SK-N-SH treated with all-trans-retinoic acid at 6 μM for 48 hours (cell line): ENCODE results near the gene THRB.

Experiments
- ATAC-seq: fragments of 200-7000 bp; cut with Tn5 transposase; 3 replicates; pipeline ENCODE4 v1.9.1; 2020; ENCODE audit warnings: mild to moderate bottlenecking, moderate library complexity
- ARNTL ChIP-seq: fragments of 450-650 bp; formaldehyde crosslinking; IDR thresholded peaks from 2 replicates; pipeline ENCODE4 v1.5.0; 2020; ENCODE audit warnings: low read depth, mild to moderate bottlenecking, moderate library complexity, borderline replicate concordance
- BACH2 ChIP-seq: fragments of 250-450 bp; sonication (Bioruptor Pico); IDR thresholded peaks from 2 replicates; pipeline ENCODE4 v1.9.0; 2021; ENCODE audit warnings: mild to moderate bottlenecking, borderline replicate concordance
- CSDC2 ChIP-seq: fragments of 250-450 bp; sonication (Bioruptor Pico); IDR thresholded peaks from 2 replicates; pipeline ENCODE4 v1.5.0; 2020; ENCODE audit warnings: mild to moderate bottlenecking, moderate library complexity
- ESRRG ChIP-seq: fragments of 250-450 bp; sonication (Bioruptor Pico); IDR thresholded peaks from 2 replicates; pipeline ENCODE4 v1.6.1; 2021; ENCODE audit warnings: mild to moderate bottlenecking
- OSR1 ChIP-seq: fragments of 250-450 bp; sonication (Bioruptor Pico); IDR thresholded peaks from 2 replicates; pipeline ENCODE4 v1.8.0; 2022; ENCODE audit warnings: moderate library complexity, mild to moderate bottlenecking, inconsistent platforms
- PPARA ChIP-seq: fragments of 250-450 bp; sonication (Bioruptor Pico); IDR thresholded peaks from 2 replicates; pipeline ENCODE4 v1.5.0; 2020; ENCODE audit warnings: mild to moderate bottlenecking, borderline replicate concordance
- RARB ChIP-seq: fragments of 250-450 bp; sonication (Bioruptor Pico); IDR thresholded peaks from 2 replicates; pipeline ENCODE4 v1.8.0; 2021; ENCODE audit warnings: mild to moderate bottlenecking, moderate library complexity
- SNAI2 ChIP-seq: fragments of 250-450 bp; sonication (Bioruptor Pico); IDR thresholded peaks from 2 replicates; pipeline ENCODE4 v1.5.0; 2020; ENCODE audit warnings: mild to moderate bottlenecking, moderate library complexity
- TCF4 ChIP-seq: fragments of 250-450 bp; sonication (Bioruptor Pico); IDR thresholded peaks from 2 replicates; pipeline ENCODE4 v1.8.0; 2021; ENCODE audit warnings: mild to moderate bottlenecking, moderate library complexity, borderline replicate concordance
- TOX ChIP-seq: fragments of 250-450 bp; sonication (Bioruptor Pico); IDR thresholded peaks from 2 replicates; pipeline ENCODE4 v1.8.0; 2021; ENCODE audit warnings: mild to moderate bottlenecking, moderate library complexity, borderline replicate concordance
- ZC3H10 ChIP-seq: fragments of 250-450 bp; sonication (Bioruptor Pico); IDR thresholded peaks from 2 replicates; pipeline ENCODE4 v1.5.1; 2021; ENCODE audit warnings: mild to moderate bottlenecking, moderate library complexity
- ZFP3 ChIP-seq: fragments of 250-450 bp; sonication (Bioruptor Pico); IDR thresholded peaks from 2 replicates; pipeline ENCODE4 v1.5.0; 2020; ENCODE audit warnings: mild to moderate bottlenecking, moderate library complexity
- ZNF565 ChIP-seq: fragments of 450-650 bp; formaldehyde crosslinking; conservative IDR thresholded peaks from 2 replicates; pipeline ENCODE4 v1.5.0; 2020; ENCODE audit warnings: low read depth, mild to moderate bottlenecking, moderate library complexity
- ZNF70 ChIP-seq: fragments of 450-650 bp; formaldehyde crosslinking; IDR thresholded peaks from 2 replicates; pipeline ENCODE4 v1.5.0; 2020; ENCODE audit warnings: mild to moderate bottlenecking, moderate library complexity
- ZNF8 ChIP-seq: fragments of 450-650 bp; formaldehyde crosslinking; IDR thresholded peaks from 2 replicates; pipeline ENCODE4 v1.5.0; 2020; ENCODE audit warnings: mild to moderate bottlenecking, moderate library complexity
- TF ChIP-seq, protein P1 (sequence below): fragments of 250-450 bp; sonication (Bioruptor Pico); IDR thresholded peaks from 2 replicates; pipeline ENCODE4 v1.8.0; 2020; ENCODE audit warnings: mild to moderate bottlenecking, moderate library complexity, borderline replicate concordance
- TF ChIP-seq, protein P2 (sequence below): fragments of 250-450 bp; sonication (Bioruptor Pico); IDR thresholded peaks from 2 replicates; pipeline ENCODE4 v1.5.1; 2021; ENCODE audit warnings: mild to moderate bottlenecking, moderate library complexity
- TF ChIP-seq, protein P3 (sequence below): fragments of 250-450 bp; sonication (Bioruptor Pico); IDR thresholded peaks from 2 replicates; pipeline ENCODE4 v1.5.1; 2020; ENCODE audit warnings: low read depth, mild to moderate bottlenecking, moderate library complexity
- TF ChIP-seq, protein P4 (sequence below): fragments of 250-450 bp; sonication (Bioruptor Pico); IDR thresholded peaks from 2 replicates; pipeline ENCODE4 v1.8.0; 2021; ENCODE audit warnings: low read depth, mild to moderate bottlenecking, moderate library complexity, borderline replicate concordance
- TF ChIP-seq, protein P5 (sequence below): fragments of 250-450 bp; sonication (Bioruptor Pico); IDR thresholded peaks from 2 replicates; pipeline ENCODE4 v1.5.0; 2020; ENCODE audit warnings: mild to moderate bottlenecking, moderate library complexity

THRB gene

DNA sequence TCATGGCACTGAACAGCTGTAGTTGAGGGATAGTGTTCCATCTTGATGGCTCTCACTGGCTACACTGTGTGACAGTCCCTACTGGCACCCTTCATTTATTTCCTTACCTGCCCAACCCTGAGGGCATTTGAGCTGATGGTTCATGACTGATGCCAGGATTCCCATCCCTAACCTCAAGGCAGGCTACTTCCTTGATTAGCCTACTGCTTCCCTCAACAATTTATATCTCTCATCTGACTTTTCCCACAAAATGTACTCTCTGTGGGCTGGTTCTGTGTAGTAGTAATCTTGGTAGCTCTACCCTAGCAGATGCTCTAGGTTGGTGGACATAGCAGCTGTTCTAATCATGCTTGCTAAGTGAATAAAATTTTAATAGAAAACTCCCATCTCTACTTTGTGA is 106.0 kb downstream of the THRB start:
- TF ChIP-seq, protein P1, sequence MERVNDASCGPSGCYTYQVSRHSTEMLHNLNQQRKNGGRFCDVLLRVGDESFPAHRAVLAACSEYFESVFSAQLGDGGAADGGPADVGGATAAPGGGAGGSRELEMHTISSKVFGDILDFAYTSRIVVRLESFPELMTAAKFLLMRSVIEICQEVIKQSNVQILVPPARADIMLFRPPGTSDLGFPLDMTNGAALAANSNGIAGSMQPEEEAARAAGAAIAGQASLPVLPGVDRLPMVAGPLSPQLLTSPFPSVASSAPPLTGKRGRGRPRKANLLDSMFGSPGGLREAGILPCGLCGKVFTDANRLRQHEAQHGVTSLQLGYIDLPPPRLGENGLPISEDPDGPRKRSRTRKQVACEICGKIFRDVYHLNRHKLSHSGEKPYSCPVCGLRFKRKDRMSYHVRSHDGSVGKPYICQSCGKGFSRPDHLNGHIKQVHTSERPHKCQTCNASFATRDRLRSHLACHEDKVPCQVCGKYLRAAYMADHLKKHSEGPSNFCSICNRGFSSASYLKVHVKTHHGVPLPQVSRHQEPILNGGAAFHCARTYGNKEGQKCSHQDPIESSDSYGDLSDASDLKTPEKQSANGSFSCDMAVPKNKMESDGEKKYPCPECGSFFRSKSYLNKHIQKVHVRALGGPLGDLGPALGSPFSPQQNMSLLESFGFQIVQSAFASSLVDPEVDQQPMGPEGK: no peak
- TF ChIP-seq TCF4 (no peak), ARNTL (CRISPR knock-in tag) (no peak), BACH2 (CRISPR knock-in tag) (no peak), ZNF565 (CRISPR knock-in tag) (no peak), PPARA (CRISPR knock-in tag) (no peak)
- TF ChIP-seq, protein P2, sequence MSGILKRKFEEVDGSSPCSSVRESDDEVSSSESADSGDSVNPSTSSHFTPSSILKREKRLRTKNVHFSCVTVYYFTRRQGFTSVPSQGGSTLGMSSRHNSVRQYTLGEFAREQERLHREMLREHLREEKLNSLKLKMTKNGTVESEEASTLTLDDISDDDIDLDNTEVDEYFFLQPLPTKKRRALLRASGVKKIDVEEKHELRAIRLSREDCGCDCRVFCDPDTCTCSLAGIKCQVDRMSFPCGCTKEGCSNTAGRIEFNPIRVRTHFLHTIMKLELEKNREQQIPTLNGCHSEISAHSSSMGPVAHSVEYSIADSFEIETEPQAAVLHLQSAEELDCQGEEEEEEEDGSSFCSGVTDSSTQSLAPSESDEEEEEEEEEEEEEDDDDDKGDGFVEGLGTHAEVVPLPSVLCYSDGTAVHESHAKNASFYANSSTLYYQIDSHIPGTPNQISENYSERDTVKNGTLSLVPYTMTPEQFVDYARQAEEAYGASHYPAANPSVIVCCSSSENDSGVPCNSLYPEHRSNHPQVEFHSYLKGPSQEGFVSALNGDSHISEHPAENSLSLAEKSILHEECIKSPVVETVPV (CRISPR knock-in tag): no peak
- ATAC-seq: no peak

DNA sequence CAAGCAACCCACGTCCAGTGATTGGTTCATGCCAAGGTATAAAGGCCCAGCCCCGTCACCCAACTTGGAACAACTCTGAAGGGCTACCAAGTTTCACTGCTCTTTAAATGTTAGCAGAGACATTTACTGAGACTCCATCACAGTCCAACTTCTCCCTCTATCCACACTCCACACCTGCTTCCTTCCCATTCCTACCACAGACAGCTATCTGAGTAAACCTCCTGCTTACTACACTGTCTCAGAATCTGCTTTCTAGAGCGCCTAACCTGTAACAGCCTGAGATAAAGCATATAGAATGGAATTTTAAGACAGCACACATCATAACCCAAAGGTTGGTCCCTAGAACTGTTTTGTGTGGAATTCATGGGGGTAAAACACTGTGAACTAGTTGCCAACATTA is 106.5 kb downstream of the THRB start:
- TF ChIP-seq TOX (CRISPR knock-in tag): no peak
- no peak for TF ChIP-seq CSDC2 (CRISPR knock-in tag)
- TF ChIP-seq ZC3H10 (CRISPR knock-in tag): no peak
- TF ChIP-seq, protein P3, sequence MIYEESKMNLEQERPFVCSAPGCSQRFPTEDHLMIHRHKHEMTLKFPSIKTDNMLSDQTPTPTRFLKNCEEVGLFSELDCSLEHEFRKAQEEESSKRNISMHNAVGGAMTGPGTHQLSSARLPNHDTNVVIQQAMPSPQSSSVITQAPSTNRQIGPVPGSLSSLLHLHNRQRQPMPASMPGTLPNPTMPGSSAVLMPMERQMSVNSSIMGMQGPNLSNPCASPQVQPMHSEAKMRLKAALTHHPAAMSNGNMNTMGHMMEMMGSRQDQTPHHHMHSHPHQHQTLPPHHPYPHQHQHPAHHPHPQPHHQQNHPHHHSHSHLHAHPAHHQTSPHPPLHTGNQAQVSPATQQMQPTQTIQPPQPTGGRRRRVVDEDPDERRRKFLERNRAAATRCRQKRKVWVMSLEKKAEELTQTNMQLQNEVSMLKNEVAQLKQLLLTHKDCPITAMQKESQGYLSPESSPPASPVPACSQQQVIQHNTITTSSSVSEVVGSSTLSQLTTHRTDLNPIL (CRISPR knock-in tag): no peak
- TF ChIP-seq, protein P4, sequence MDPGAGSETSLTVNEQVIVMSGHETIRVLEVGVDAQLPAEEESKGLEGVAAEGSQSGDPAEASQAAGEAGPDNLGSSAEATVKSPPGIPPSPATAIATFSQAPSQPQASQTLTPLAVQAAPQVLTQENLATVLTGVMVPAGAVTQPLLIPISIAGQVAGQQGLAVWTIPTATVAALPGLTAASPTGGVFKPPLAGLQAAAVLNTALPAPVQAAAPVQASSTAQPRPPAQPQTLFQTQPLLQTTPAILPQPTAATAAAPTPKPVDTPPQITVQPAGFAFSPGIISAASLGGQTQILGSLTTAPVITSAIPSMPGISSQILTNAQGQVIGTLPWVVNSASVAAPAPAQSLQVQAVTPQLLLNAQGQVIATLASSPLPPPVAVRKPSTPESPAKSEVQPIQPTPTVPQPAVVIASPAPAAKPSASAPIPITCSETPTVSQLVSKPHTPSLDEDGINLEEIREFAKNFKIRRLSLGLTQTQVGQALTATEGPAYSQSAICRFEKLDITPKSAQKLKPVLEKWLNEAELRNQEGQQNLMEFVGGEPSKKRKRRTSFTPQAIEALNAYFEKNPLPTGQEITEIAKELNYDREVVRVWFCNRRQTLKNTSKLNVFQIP (CRISPR knock-in tag): no peak
- no peak for TF ChIP-seq OSR1
- no peak for TF ChIP-seq SNAI2 (CRISPR knock-in tag)
- no peak for TF ChIP-seq PPARA (CRISPR knock-in tag)
- no peak for TF ChIP-seq TCF4
- TF ChIP-seq ARNTL (CRISPR knock-in tag): no peak
- TF ChIP-seq ZFP3 (CRISPR knock-in tag): no peak
- TF ChIP-seq ZNF565 (CRISPR knock-in tag): no peak
- TF ChIP-seq ZNF8 (CRISPR knock-in tag): no peak
- TF ChIP-seq, protein P2 (CRISPR knock-in tag): no peak
- TF ChIP-seq ESRRG: no peak
- no peak for TF ChIP-seq RARB (CRISPR knock-in tag)
- ATAC-seq: no peak

DNA sequence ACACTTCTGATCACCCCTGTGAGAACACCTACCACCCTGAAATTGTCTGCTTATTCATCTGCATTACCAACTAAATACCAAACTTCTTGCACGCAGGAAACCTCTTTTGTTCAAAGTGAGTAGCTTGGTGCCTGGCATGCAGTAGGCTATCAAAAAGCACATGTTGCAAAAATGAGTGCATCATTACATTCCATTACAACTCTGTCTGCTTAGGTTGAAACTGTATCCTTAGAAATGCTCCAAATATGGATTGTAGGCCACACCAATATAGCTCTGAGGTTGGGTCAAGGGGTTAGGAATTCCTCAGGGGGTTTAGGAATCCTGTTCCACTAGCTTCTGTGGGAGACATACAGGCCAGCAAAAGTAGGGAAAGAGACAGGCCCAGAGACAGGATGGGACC is 107.2 kb downstream of the THRB start:
- TF ChIP-seq SNAI2 (CRISPR knock-in tag) (no peak), ZNF565 (CRISPR knock-in tag) (no peak), RARB (CRISPR knock-in tag) (no peak), ZNF70 (CRISPR knock-in tag) (no peak), ZNF8 (CRISPR knock-in tag) (no peak), ARNTL (CRISPR knock-in tag) (no peak), PPARA (CRISPR knock-in tag) (no peak)
- TF ChIP-seq, protein P4 (CRISPR knock-in tag): no peak
- TF ChIP-seq, protein P5, sequence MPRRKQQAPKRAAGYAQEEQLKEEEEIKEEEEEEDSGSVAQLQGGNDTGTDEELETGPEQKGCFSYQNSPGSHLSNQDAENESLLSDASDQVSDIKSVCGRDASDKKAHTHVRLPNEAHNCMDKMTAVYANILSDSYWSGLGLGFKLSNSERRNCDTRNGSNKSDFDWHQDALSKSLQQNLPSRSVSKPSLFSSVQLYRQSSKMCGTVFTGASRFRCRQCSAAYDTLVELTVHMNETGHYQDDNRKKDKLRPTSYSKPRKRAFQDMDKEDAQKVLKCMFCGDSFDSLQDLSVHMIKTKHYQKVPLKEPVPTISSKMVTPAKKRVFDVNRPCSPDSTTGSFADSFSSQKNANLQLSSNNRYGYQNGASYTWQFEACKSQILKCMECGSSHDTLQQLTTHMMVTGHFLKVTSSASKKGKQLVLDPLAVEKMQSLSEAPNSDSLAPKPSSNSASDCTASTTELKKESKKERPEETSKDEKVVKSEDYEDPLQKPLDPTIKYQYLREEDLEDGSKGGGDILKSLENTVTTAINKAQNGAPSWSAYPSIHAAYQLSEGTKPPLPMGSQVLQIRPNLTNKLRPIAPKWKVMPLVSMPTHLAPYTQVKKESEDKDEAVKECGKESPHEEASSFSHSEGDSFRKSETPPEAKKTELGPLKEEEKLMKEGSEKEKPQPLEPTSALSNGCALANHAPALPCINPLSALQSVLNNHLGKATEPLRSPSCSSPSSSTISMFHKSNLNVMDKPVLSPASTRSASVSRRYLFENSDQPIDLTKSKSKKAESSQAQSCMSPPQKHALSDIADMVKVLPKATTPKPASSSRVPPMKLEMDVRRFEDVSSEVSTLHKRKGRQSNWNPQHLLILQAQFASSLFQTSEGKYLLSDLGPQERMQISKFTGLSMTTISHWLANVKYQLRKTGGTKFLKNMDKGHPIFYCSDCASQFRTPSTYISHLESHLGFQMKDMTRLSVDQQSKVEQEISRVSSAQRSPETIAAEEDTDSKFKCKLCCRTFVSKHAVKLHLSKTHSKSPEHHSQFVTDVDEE (CRISPR knock-in tag): no peak
- peak; percentile 65 for ATAC-seq
